ENCODE data around the gene AMPD2.

The AMPD2 gene

GRCh38 chr1:109630898-109631512, 11.4 kb downstream of the AMPD2 start:
- no peak for DNase-seq (ENCODE audit: low read depth)

DNA sequence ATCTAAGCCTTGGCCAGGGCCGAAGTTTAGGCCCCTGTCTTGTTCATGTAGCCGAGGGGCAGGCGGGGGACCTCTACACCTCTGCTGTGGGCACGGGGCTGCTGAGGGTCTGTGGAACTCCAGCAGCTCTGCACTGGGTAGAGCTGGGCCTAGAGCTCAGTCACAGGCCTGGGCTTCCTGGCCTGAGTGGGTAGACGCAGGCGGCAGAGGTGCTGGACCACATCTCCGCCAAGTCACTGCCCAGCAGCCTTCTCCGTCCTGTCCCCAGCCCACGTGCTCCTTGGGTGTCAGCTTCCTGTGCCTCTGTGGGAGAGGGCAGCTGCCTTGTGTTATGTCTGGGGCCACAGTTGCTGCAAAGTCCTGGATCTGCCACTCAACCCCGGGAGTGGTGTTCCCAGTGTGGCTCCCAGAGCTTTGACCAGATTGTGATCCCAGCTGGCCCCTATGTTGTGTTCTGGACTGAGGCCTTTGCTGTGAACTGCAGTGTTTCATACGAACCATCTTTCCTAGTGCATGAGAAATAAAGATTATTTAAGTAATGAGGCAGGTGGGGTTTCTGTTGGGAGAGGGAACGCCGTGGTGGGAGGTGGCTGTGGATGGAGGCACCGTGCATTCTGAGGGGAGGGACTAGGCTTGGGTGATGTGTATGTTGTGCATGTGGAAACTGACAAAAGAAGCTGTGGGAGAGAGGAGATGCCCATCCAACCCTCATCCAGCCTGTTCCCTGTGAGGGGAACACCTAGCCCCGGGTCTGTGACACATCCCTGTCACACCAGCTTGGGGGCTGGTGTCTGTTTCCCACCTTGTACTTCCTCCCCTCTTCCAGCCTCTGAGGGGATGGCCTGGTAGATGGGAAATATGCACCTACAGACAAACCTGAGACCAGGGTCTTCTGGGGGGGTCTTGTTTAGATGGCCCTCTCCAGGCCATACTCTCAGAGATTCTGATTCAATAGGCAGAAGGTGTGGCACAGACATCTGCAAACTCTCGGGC, 12.2 kb downstream of the AMPD2 start:
- DNase-seq (ENCODE audit: low read depth), result no peak

- no peak for DNase-seq (ENCODE audit: low read depth)
These were observed 13.2 kb downstream of the AMPD2 start for GRCh38 chr1:109632671-109633346.

- no peak for DNase-seq (ENCODE audit: low read depth)
These were observed 14.7 kb downstream of the AMPD2 start for GRCh38 chr1:109634292-109634691.

GRCh38 chr1:109634771-109635750, 15.4 kb downstream of the AMPD2 start:
- no peak for DNase-seq (ENCODE audit: low read depth)

DNA sequence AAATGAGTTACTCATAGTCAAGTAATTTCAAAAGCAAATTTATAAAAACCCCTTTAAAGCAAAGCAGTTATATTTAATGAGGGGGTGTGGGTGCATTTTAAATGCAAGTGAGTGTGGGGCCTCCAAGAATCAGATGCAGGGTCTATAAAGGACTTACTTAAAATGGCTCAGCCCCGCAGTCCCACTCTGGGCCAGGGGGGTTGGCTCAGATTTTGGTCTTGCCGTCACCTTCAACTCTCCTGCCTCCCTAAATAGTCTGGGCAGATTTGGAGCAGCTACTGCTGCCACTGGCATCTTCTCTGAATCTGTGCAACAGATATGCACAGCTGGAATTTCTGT, 16.2 kb downstream of the AMPD2 start:
- DNase-seq (ENCODE audit: low read depth), result no peak

DNA sequence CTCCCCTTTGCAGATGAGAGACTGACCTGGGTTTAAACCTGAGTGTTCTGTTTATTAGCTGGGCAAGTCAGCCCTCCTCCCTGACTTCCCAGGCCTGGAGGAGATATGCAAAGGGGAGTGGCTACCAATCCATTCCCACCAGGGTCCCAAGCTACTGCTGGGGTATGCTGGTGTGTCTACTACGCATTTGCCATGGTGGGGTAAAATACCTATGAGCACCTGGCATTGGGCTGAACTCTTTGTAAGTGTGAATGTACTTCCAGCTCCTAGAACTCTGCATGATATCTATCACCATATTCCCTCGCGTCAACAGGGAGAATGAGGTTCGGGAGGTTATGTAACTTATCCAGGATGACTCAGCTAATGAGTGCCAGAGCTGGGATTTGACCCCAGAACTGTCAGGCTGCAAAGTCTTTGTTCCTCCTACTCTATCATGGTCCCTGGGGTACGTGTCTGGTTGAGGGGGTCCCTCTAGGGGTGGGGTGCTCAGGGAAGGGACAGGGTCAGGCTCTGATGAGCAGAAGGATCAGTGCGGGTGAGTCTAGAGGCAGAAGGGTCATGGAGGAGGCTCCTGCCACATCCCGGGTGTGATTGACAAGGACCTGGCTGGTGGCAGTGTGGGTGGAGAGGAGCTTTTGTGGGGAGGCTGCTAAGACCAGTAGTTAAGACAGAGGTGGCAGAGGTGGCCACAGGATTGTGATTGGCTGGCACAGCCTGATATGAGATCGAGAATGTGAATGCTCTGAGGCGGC, 16.7 kb downstream of the AMPD2 start:
- DNase-seq (ENCODE audit: low read depth), result no peak

GRCh38 chr1:109637446-109637845, 17.8 kb downstream of the AMPD2 start:
- no peak for DNase-seq (ENCODE audit: low read depth)

DNA sequence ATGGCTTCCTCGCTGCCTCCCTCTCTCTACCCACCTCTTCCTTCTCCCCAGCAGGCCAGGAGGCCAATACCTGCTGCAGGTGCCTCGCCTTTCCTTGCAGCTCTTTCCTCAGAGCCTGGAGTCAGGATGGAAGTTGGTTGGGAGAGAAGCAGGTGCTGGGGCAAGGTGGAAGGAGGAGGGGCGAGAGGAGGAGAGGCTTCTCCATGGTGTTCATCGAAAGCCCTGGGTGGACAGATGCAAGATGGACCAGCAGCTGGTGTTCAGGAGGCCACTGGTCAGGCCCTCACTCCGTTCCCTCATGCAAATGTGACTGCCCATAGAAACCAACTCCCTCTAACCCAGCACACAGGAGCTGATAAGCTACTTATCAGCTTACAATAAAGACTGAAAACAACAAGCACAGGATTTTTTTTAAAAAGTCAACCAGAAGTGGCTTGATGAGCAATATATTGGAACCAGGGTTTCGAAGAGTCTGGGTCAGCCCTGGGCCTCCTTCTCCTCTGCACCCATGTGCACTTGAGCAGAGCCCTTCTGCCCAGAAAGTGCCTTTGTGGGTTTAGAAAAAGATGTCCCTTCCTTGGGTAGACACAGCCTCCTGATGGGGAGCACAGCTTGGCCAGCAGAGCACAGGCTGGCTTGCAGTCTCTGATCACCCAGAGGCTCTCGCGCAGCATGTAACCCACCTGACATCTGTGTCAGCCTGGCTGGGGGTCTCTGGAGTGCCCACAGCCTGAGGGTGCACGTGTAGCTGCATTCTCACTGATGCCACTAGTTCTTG, 19.6 kb downstream of the AMPD2 start:
- DNase-seq (ENCODE audit: low read depth), result no peak

- no peak for DNase-seq (ENCODE audit: low read depth)
These were observed 20.2 kb downstream of the AMPD2 start for GRCh38 chr1:109639841-109640184.

DNA sequence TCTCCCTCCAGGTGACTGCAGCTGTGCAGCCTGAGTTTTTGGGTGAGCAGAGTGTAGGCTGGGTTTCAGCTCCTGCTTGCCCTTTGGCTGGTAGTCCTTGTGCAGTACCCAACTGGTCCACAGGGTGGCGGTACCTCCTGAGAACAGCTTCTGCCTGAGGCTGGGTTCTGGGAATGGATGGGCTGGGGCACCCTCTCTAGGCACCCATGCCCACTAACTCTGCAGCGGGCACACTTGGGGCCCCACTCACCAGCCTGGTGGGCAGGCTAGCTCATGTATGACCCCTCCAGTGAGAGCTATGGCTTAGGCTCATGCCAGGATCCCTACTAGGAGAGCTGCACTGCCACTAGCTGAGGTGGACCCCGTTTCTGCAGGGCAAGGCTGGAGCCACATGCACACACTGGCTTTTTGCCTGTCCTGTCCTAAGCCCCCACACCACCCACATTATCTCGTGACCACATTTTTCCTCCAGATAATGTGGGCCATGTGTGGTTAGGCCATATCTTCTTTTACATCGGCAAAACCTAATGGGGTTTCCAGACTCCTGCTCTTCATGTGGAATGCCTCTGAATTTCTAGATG, 20.7 kb downstream of the AMPD2 start:
- DNase-seq (ENCODE audit: low read depth), result peak; percentile 83

DNA sequence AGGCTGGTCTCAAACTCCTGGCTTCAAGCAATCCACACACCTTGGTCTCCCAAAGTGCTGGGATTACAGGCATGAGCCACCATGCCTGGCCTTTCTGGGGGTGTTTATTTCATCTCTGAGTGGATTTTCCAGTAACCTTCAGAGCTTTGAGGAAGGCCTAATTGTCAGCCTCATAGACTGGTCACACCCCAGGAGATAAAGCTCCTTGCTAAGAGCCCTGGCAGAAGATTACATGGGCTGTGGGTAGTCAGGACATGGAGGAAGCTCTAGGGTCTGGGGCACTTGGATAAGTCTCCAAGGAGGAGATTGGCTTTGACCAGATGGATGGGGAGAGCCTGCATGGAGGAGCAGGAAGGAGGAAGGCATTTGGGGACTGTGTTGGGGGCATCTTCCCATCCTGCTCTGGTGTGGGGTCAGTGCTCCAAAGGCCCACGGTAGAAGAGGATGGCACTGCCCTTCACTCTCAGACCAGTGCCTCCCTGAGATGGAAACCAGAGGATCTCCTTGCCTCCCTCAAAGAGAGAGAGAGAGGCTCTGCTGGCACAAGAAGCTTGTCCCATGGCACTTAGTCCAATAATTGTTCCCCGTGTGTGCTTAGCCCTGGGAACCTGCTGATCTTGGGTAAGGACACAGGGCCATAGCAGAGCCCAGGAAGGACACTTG, 21.6 kb downstream of the AMPD2 start:
- DNase-seq (ENCODE audit: low read depth), result no peak

GRCh38 chr1:109641861-109642260, 22.2 kb downstream of the AMPD2 start:
- no peak for DNase-seq (ENCODE audit: low read depth)

DNA sequence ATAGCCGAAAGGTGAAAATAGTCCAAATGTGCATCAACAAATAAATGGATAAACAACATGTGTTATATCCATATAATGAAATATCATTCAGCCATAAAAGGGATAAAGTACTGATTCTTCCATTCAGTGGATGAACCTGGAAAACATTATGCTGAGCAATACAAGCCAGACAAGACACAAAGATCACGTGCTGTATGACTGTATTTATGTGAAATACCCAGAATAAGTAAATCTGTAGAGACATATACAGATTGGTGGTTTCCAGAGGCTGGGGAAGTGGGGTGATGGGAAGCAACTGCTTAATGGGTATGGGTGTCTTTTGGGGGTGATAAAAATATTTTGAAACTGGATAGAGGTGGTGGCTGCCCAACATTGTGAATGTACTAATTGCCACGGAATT, 23.0 kb downstream of the AMPD2 start:
- DNase-seq (ENCODE audit: low read depth), result no peak

DNA sequence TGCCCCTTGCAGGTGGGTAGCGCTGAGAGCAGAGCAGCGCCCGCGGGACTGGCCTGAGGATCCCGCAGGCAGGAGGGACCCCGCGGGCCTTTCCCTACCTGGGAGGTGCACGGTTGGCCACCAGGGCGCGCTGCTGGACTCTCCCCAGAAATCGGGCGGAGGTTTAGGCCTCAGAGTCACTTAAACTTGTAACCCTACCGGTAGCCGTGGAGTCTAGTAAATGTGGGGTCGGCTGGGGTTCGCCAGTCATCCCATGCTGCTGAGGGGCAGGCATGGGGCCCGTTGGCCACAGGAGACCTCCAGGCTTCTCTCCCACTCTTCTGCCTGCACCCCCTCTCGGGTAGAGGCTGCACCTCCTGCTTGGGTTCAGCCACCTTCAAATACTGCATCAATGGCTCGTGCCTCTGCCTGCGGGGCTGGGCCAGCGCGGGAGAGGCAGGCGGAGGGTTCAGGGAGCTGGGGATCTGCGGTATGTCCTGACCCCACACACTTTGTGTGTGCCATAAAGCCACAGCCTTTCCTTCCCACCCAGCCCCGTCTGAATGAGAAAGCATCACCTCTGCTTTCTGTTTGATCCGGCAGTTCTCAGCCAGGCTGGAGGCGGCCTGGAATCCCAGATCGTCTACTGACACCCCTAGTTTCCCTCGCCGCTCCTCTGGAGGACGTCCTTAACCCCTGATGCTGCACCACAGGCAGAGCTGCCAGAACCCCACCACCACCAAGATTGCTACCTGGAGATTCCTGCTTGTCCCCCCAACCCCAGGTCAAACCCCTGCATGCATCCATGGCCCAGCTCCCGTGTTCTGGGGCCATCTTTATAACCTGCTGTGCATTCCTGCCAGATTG, 24.0 kb downstream of the AMPD2 start:
- DNase-seq (ENCODE audit: low read depth), result peak; percentile 79

DNA sequence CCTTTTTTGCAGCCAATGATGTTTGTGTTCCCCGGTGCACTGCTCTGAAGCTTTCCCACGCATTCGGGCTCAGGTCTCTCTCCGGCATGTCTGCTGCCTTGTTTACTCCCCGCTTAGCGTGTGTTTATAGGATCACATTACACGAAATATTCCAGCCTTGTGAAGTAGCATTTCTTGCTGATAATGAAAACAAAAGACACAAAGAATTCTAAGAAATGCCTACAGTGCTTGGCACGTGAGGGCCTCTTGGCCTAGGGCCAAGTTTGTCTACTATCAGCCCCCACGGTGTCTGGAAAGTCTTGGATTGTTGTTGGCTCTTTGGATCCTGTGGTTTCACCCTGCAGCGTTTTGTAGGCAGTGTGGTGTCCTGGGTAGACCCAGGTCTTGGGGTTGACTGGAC, 25.0 kb downstream of the AMPD2 start:
- no peak for DNase-seq (ENCODE audit: low read depth)

DNA sequence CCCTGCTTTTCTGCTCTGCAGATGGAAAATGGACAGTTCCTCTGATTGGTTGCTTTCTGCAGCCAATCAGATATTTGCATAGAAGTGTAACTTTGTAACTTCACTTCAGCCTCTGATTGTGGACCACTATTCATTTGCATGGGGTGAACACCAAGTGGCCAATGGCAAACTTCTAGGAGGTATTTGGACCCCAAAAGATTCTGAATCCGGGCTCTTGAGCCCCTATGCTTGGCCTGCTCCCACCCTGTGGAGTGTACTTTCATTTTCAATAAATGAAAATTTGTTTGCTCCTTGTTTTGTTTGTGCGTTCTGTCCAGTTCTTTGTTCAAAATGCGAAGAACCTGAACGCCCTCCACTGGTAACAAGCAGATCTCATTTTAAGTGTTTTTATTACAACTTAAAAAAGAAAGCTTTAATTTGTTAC, 29.9 kb downstream of the AMPD2 start:
- DNase-seq (ENCODE audit: low read depth), result no peak

- DNase-seq (ENCODE audit: low read depth), result no peak
These were observed 31.0 kb downstream of the AMPD2 start for GRCh38 chr1:109650609-109651008.

Measured in activated T-helper 9 cell treated with anti-CD3 and anti-CD28 coated beads, Interleukin-2, amount 50 U/mL, for 16 hours (primary cell).